Activated T-cell treated with anti-CD3 and anti-CD28 coated beads for 1 hour (primary cell): ENCODE results near the gene CD84.
"Not testable (repeated sequence)": the region's sequence is repeated elsewhere in the genome, so short reads cannot be mapped to it uniquely, and the experiment has no call there.

ENCODE experiments used
- DNase-seq: peaks from one replicate; pipeline ENCODE4 v3.0.0-alpha.2; 2020; ENCODE audit warnings: low read depth

CD84 gene

DNA sequence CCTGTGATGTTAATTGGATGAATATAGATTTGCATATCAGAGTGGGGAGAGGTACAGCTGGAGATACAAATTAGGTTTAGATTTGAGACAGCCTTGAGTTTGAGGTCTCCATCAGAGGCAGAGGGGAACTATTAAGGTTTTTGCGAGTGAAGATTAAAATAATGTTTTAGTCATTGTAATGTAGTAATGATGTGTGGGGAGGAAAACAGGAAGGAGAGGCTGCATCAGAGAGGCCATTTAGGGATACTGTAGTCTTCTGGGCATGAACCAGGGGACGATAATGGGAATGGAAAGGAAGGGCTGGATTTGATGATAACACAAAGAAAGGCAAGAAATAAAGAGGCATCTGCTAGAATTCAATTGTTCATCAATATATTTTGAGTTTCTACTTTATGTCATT, 9.5 kb downstream of the CD84 start:
- no peak for DNase-seq

- peak; percentile 40 for DNase-seq
Measured at GRCh38 chr1:160567858-160568682, 11.2 kb downstream of the CD84 start.

DNA sequence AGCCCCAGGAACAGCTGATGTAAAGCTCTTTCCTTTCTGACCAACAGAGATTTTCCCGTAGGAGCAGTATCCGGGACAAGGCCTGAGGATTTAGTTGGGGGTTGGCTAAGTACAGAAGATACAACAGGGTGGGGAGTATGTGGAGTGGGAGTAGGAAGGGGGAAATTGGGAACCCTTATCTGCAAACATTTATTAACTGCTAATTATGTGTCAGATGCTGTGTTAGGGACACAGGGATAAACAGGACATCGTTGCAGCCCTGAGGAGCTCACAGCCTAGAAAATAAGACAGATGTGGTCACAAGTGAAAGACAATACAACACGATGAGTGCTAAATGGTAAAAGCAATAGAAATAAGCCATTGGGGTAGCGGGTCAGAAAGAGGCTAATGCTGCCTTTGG, 12.0 kb downstream of the CD84 start:
- DNase-seq, result no peak

GRCh38 chr1:160565564-160565963, 13.7 kb downstream of the CD84 start:
- no peak for DNase-seq

GRCh38 chr1:160563230-160563629, 16.1 kb downstream of the CD84 start:
- DNase-seq, result not testable (repeated sequence)

DNA sequence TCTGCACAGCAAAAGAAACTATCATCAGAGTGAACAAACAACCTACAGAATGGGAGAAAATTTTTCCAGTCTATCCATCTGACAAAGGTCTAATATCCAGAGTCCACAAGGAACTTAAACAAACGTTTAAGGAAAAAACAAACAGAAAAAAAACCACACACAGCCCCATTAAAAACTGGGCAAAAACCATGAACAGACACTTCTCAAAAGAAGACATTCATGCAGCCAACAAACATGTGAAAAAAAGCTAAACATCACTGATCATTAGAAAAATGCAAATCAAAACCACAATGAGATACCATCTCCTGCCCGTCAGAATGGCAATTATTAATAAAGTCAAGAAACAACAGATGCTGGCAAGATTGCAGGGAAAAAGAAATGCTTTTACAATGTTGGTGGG, 16.6 kb downstream of the CD84 start:
- DNase-seq, result not testable (repeated sequence)

- DNase-seq, result no peak
Measured at GRCh38 chr1:160560806-160561205, 18.5 kb downstream of the CD84 start.

GRCh38 chr1:160560045-160560705, 19.1 kb downstream of the CD84 start:
- DNase-seq, result no peak

GRCh38 chr1:160559437-160559836, 19.9 kb downstream of the CD84 start:
- DNase-seq, result not testable (repeated sequence)

DNA sequence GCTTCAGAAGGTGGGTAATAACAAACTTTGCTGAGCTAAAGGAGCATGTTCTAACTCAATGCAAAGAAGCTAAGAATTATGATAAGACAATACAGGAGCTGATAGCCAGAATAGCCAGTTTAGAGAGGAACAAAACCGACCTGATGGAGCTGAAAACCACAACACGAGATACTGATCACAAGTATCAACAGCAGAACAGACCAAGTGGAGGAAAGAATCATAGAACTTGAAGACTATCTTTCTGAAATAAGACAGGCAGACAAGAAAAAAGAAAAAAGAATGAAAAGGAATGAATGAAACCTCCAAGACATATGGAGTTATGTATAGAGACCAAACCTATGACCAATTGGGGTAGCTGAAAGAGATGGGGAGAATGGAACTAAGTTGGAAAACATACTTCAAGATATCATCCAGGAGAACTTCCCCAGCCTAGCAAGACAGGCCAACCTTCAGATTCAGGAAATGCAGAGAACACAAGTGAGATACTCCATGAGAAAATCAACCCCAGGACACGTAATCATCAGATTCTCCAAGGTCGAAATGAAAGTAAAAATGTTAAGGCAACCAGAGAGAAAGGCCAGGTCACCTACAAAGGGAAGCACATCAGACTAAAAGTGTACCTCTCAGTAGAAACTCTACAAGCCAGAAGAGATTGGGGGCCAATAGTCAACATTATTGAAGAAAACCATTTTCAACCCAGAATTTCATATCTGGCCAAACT, 20.5 kb downstream of the CD84 start:
- DNase-seq, result no peak

DNA sequence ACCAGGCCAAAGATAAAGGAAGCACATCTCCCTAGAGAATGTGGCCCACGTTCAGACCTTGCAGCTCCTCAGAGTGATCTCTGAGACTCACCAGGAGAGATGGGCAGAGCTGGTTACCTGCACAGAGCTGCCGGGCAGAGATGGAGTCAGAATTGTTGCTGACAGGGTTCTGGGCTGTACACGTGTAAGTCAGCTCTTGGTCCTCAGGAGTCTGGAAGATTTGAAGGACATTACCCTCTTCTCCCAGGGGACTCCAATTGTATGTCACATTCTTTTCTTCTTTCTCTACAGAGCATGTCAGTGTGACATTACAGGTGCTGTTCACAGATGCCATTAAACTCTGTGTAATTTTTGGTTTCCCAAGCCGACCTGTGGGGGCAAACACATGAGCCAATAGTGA, 25.5 kb downstream of the CD84 start:
- DNase-seq, result no peak

DNA sequence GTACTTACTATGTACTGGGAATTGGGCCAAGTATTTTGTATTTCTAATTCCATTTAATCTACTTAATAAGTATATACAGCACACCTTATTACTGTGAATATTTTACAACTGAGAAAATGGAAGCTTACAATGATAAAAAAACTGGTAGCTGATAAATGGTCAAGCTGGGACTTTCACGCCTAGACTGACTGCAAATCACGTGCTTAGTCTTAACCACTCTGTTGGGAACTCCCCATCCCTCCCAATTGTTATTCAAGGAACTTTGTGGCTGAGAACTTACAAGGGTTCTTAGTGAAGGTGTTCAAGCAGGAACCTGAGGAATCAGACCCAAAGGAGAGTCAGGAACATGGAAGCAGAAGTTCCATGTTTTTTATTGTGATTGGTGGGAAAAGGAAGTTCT, 26.9 kb downstream of the CD84 start:
- no peak for DNase-seq

GRCh38 chr1:160550572-160551034, 28.7 kb downstream of the CD84 start:
- DNase-seq, result peak; percentile 51

DNA sequence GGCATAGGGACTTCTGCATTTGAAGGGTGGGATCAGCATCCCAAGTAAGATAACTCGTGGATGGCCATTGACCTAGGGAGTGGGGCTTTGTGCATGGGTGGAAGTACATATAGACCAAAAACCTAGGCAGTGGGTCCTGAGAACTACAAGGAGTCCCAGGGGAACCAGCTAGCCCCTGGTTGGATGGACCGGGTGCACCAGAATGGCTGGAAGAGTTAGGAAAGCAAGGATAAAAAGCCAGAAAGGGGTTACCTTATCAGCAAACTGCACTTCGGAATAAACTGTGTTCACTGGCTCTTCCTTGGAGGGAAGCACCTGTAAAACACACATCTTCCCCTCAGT, 29.7 kb downstream of the CD84 start:
- no peak for DNase-seq

DNA sequence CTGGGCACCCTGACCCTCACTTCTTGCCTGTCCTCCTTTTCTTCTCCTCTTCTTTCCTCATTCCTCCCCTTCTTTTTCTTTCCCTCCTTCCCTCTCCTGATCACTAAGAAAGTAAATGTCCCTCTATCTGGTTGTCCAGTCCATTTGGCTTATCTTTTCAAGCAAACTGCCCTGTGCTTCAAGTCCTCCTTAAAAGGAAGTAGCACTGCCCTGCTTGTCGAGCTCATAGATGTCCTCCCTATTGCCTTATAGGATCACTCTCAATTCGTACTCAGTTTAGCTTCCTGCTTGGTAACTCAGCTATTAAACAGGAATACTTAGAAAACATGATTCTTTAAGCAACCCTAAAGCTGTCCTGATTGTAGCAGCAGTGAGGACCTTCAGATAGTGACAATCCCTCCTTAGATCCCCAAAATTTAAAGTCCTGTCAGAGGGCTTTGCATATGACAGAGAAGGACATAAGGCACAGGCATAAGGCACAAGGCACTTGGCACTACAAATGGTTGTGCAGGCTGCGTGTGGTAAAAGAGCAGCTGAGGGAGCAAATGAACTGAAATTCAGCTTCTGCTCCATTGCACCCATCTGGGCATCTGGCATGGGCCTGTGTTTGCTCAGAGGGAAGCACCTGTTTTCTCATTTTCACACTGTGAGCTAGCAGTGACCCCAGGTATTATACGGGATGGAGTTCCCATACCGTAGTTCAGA, 30.2 kb downstream of the CD84 start:
- DNase-seq, result no peak

GRCh38 chr1:160548183-160548582, 31.1 kb downstream of the CD84 start:
- DNase-seq, result no peak

- no peak for DNase-seq
Measured at GRCh38 chr1:160547422-160547821, 31.9 kb downstream of the CD84 start.

GRCh38 chr1:160546942-160547341, 32.4 kb downstream of the CD84 start:
- DNase-seq, result no peak

GRCh38 chr1:160544647-160545046, 34.6 kb downstream of the CD84 start:
- DNase-seq, result no peak

DNA sequence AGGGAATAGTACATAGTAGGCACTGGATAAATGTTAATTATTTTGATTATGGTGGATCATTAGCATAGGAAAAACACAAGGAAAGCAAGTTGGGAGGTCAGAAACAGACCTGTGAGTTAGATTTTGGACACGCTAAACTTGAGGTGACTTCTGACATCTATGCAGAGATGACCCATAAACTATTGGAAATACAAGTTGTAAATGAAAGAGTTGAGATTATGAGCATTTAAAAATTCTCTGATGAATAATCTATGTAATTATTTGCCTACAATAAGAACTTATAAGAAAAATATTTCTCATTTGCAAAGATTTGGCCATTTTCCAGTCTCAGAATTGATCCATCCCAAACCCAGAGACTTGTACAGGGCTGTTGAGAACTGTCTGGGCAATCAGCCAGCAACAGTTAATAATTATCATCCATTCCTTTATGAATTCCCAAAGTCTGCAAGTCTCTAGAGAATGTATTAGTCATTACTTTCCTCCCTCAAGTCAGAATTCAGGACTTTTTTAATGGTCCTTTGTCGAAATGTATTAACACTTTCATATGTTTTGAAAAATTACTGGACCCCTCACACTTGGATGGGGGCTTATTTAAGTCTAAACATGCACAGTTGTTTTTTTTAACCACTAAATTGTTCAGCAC, 36.9 kb downstream of the CD84 start:
- DNase-seq, result no peak

DNA sequence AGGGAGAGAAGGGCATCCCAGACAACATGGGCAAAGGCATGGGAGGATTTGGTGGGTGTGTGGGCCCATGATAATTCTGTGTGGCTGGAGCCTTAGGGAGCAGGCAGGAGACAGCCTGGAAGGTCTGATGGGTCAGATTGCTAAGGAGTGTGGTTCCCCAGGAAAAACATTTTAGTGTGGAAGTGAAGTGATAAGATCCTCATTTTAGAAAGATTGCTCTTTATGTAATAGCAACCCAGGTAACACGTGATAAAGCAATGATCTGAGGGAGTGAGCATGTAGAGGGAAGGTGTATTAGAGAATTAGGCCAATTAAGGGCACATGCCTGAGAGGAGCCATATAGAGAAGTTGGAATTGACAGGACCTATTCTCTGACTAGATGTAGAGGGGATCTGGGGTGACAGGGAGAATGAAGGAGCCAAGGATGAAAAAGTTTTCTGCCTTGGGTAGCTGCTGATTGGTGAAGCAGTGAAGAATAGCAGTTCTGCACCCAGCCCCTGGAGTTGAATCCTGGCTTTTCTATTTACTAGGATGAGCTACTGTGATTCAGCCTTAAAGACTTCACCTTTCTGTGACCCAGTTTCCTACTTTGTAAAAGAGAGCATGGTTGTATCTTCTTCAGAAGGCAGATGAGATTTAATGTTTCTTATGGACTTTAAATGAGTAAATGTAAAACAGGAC, 37.5 kb downstream of the CD84 start:
- DNase-seq, result no peak
